ENCODE results near the gene CCIN.

Gene CCIN

GRCh38 chr9:36140086-36141084 lies 28.8 kb upstream of the CCIN start:
- DNase-seq (ENCODE audit: low read depth in 2 of 2), result no peak

GRCh38 chr9:36141288-36141687 lies 27.9 kb upstream of the CCIN start:
- no peak for DNase-seq (ENCODE audit: low read depth in 2 of 2)

- DNase-seq (ENCODE audit: low read depth in 2 of 2), result no peak
Observed at GRCh38 chr9:36141761-36142160, 27.4 kb upstream of the CCIN start.

- no peak for DNase-seq (ENCODE audit: low read depth in 2 of 2)
Observed at GRCh38 chr9:36142510-36143244, 26.5 kb upstream of the CCIN start.

- DNase-seq (ENCODE audit: low read depth in 2 of 2), result no peak
Observed at GRCh38 chr9:36143245-36143641, 25.9 kb upstream of the CCIN start.

GRCh38 chr9:36144309-36145232 lies 24.6 kb upstream of the CCIN start:
- no peak for DNase-seq (ENCODE audit: low read depth in 2 of 2)

- DNase-seq (ENCODE audit: low read depth in 2 of 2), result no peak
Observed at GRCh38 chr9:36145970-36146369, 23.2 kb upstream of the CCIN start.

GRCh38 chr9:36146651-36147050 lies 22.5 kb upstream of the CCIN start:
- no peak for DNase-seq (ENCODE audit: low read depth in 2 of 2)

GRCh38 chr9:36147441-36148175 lies 21.6 kb upstream of the CCIN start:
- no peak for DNase-seq (ENCODE audit: low read depth in 2 of 2)

- peak; percentile 74 to 79 for DNase-seq (ENCODE audit: low read depth in 2 of 2)
Observed at GRCh38 chr9:36148311-36149051, 20.7 kb upstream of the CCIN start.

- no peak for DNase-seq (ENCODE audit: low read depth in 2 of 2)
Observed at GRCh38 chr9:36149197-36149596, 20.0 kb upstream of the CCIN start.

- no peak for DNase-seq (ENCODE audit: low read depth in 2 of 2)
Observed at GRCh38 chr9:36150574-36151315, 18.4 kb upstream of the CCIN start.

- DNase-seq (ENCODE audit: low read depth in 2 of 2), result peak; percentile 85
Observed at GRCh38 chr9:36151316-36152210, 17.6 kb upstream of the CCIN start.

- no peak for DNase-seq (ENCODE audit: low read depth in 2 of 2)
Observed at GRCh38 chr9:36152741-36153438, 16.3 kb upstream of the CCIN start.

- DNase-seq (ENCODE audit: low read depth in 2 of 2), result no peak
Observed at GRCh38 chr9:36153746-36154145, 15.4 kb upstream of the CCIN start.

- DNase-seq (ENCODE audit: low read depth in 2 of 2), result no peak
Observed at GRCh38 chr9:36154331-36154952, 14.7 kb upstream of the CCIN start.

GRCh38 chr9:36156116-36156515 lies 13.1 kb upstream of the CCIN start:
- no peak for DNase-seq (ENCODE audit: low read depth in 2 of 2)
